GM12872 (cell line): ENCODE measurements around the gene PNPLA5.

ENCODE experiments used
- CTCF ChIP-seq: IDR thresholded peaks from 3 replicates; pipeline ENCODE4 v1.5.1; 2011; ENCODE audit warnings: low read depth, mild to moderate bottlenecking, low read length, moderate library complexity; ENCODE audit not compliant: insufficient read depth

Gene PNPLA5

GRCh38 chr22:43911351-43911750 lies 19.5 kb upstream of the PNPLA5 start:
- TF ChIP-seq CTCF = no peak

DNA sequence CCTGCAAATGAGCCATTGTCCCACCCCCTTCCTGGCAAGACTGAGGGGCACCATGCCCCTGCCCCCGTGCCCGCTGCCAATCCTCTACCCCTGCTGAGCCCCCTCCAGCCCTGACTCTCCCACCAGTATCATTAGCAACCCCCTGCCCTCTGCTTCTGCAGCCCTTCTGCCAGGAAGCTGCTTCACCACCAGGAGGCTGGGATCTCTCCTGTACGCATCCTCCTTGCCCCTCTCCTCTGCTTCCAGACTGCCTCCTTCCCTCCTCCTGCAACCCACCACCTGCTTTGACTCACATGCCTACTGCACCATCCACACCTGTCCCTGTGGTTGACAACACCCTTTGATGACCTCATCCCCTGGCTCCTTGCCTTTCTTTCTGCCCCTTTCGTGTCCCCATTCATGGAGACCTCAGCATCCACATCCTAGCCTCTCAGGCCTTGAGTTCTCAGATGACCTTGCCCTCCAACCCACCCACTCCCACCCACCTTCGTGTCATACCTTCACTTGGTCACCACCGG lies 18.4 kb upstream of the PNPLA5 start:
- no peak for TF ChIP-seq CTCF

GRCh38 chr22:43909708-43910107 lies 17.9 kb upstream of the PNPLA5 start:
- TF ChIP-seq CTCF = no peak

DNA sequence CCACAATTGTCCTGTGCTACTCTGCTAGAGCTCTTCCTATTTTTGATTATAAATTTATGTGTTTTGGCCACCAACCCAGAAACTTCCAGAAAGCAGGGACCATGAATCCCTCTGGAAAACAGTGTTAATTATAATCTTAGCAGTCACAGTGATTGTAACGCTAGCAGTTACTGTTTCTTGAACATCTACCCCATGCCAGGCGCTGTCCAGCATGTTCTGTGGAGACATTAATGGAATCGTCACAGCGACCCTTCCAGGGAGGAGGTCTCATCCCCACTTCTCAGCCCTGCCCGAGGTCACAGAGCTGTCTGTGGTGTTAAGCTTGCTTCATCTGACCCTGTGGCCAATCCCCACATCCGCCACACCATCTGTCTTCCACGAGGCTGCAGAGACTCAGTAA lies 13.9 kb upstream of the PNPLA5 start:
- TF ChIP-seq CTCF = no peak

DNA sequence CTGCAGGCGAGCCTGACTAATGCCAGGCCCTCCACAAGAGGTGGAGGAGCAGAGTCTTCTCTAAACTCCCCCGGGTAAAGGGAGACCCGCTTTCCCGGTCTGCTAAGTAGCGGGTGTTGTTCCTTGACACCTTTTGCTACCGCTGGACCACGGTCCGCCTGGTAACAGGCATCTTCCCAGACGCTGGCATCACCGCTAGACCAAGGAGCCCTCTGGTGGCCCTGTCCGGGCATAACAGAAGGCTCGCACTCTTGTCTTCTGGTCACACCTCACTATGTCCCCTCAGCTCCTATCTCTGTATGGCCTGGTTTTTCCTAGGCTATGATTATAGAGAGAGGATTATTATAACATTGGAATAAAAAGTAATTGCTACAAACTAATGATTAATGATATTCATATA lies 12.6 kb upstream of the PNPLA5 start:
- TF ChIP-seq CTCF = peak; percentile 34; the same call in 1 of the 3 replicates

- TF ChIP-seq CTCF = no peak
Observed at GRCh38 chr22:43901976-43902643, 10.3 kb upstream of the PNPLA5 start.

- TF ChIP-seq CTCF = no peak
Observed at GRCh38 chr22:43900206-43900605, 8.4 kb upstream of the PNPLA5 start.
